HEK293 (cell line): ENCODE results near the gene PSEN1.

ENCODE experiments used
- CTCF ChIA-PET: fragments of 350-600 bp; formaldehyde crosslinking; extraction: SDS; loops from one replicate; lab custom pipeline; 2021; ENCODE audit warnings: antibody characterized with exemption; lab: Yijun Ruan, JAX
- POLR2A ChIA-PET: fragments of 300-600 bp; formaldehyde crosslinking; extraction: SDS; loops from one replicate; lab custom pipeline; 2020; ENCODE audit warnings: antibody characterized with exemption, inconsistent platforms; lab: Yijun Ruan, JAX
- H3K27ac ChIP-seq: fragments of 200-500 bp; sonication (Bioruptor generic); 2 replicates; pipeline ENCODE4 v1.5.1; 2014; ENCODE audit warnings: low read depth, low read length, control low read depth, inconsistent platforms; ENCODE audit errors: extremely low read depth
- H3K36me3 ChIP-seq, 2 experiments: fragments of 200-500 bp in 1 of 2; sonication (Bioruptor generic) in 1 of 2; 1 replicate in 1 of 2; 2 replicates in 1 of 2; pipeline ENCODE4 v1.5.1; 2014 to 2017; ENCODE audit warnings: inconsistent platforms in 2 of 2, low read length in 2 of 2; ENCODE audit not compliant: control insufficient read depth in 2 of 2, insufficient read depth in 1 of 2
- H3K4me1 ChIP-seq: fragments of 200-500 bp; sonication (Bioruptor generic); 2 replicates; pipeline ENCODE4 v1.5.1; 2014; ENCODE audit warnings: mild to moderate bottlenecking, low read length, inconsistent platforms; ENCODE audit not compliant: control insufficient read depth, insufficient read depth
- H3K4me3 ChIP-seq: 2 replicates; pipeline ENCODE4 v1.5.1; 2011; ENCODE audit warnings: low read depth, mild to moderate bottlenecking, control low read depth, low read length, moderate library complexity
- H3K9me3 ChIP-seq: fragments of 200-500 bp; sonication (Bioruptor generic); 2 replicates; pipeline ENCODE4 v1.5.1; 2014; ENCODE audit warnings: low read depth, low read length, inconsistent platforms; ENCODE audit not compliant: control insufficient read depth, insufficient read depth
- GLIS2 ChIP-seq: fragments of 450-650 bp; formaldehyde crosslinking; IDR thresholded peaks from 2 replicates; pipeline ENCODE4 v1.5.1; 2016; ENCODE audit warnings: missing biosample characterization, missing genetic modification characterization
- KLF1 ChIP-seq: fragments of 450-650 bp; formaldehyde crosslinking; IDR thresholded peaks from 2 replicates; pipeline ENCODE4 v1.5.1; 2016; ENCODE audit warnings: missing biosample characterization, missing genetic modification characterization
- KLF10 ChIP-seq: fragments of 450-650 bp; IDR thresholded peaks from 2 replicates; pipeline ENCODE4 v1.5.1; 2018; ENCODE audit warnings: missing biosample characterization, mild to moderate bottlenecking, missing genetic modification characterization
- KLF8 ChIP-seq: fragments of 450-650 bp; formaldehyde crosslinking; IDR thresholded peaks from 2 replicates; pipeline ENCODE4 v1.5.1; 2016; ENCODE audit warnings: missing biosample characterization, missing genetic modification characterization
- OSR2 ChIP-seq: fragments of 450-650 bp; formaldehyde crosslinking; IDR thresholded peaks from 2 replicates; pipeline ENCODE4 v1.5.1; 2016; ENCODE audit warnings: missing biosample characterization, missing genetic modification characterization
- PRDM1 ChIP-seq: fragments of 450-650 bp; formaldehyde crosslinking; IDR thresholded peaks from 2 replicates; pipeline ENCODE4; 2016; ENCODE audit warnings: missing biosample characterization, missing genetic modification characterization
- REPIN1 ChIP-seq: fragments of 450-650 bp; formaldehyde crosslinking; IDR thresholded peaks from 2 replicates; pipeline ENCODE4 v1.5.1; 2017; ENCODE audit warnings: missing biosample characterization, missing genetic modification characterization, low read depth
- ZBTB17 ChIP-seq: fragments of 450-650 bp; formaldehyde crosslinking; IDR thresholded peaks from 2 replicates; pipeline ENCODE4 v1.5.1; 2016; ENCODE audit warnings: missing biosample characterization, missing genetic modification characterization
- ZBTB8A ChIP-seq: fragments of 450-650 bp; formaldehyde crosslinking; IDR thresholded peaks from 2 replicates; pipeline ENCODE4 v1.5.1; 2016; ENCODE audit warnings: missing biosample characterization, missing genetic modification characterization
- ZIC2 ChIP-seq: fragments of 450-650 bp; formaldehyde crosslinking; IDR thresholded peaks from 2 replicates; pipeline ENCODE4 v1.5.1; 2016; ENCODE audit warnings: missing biosample characterization, missing genetic modification characterization
- ZNF24 ChIP-seq: fragments of 450-650 bp; formaldehyde crosslinking; IDR thresholded peaks from 2 replicates; pipeline ENCODE4 v1.5.1; 2016; ENCODE audit warnings: missing biosample characterization, missing genetic modification characterization
- ZNF366 ChIP-seq: fragments of 450-650 bp; formaldehyde crosslinking; conservative IDR thresholded peaks from 2 replicates; pipeline ENCODE4 v1.5.1; 2016; ENCODE audit warnings: missing biosample characterization, missing genetic modification characterization
- ZNF423 ChIP-seq: fragments of 450-650 bp; formaldehyde crosslinking; IDR thresholded peaks from 2 replicates; pipeline ENCODE4 v1.5.1; 2016; ENCODE audit warnings: missing biosample characterization, missing genetic modification characterization
- ZNF501 ChIP-seq: fragments of 450-650 bp; formaldehyde crosslinking; IDR thresholded peaks from 2 replicates; pipeline ENCODE4 v1.5.1; 2016; ENCODE audit warnings: missing biosample characterization, missing genetic modification characterization
- ZNF514 ChIP-seq: fragments of 450-650 bp; formaldehyde crosslinking; IDR thresholded peaks from 2 replicates; pipeline ENCODE4 v1.5.1; 2016; ENCODE audit warnings: missing biosample characterization, missing genetic modification characterization
- ZNF521 ChIP-seq: fragments of 450-650 bp; formaldehyde crosslinking; IDR thresholded peaks from 2 replicates; pipeline ENCODE4 v1.5.1; 2017; ENCODE audit warnings: missing biosample characterization, mild to moderate bottlenecking, missing genetic modification characterization
- ZNF560 ChIP-seq: fragments of 450-650 bp; formaldehyde crosslinking; IDR thresholded peaks from 2 replicates; pipeline ENCODE4 v1.5.1; 2017; ENCODE audit warnings: missing biosample characterization, missing genetic modification characterization, borderline replicate concordance
- ZNF610 ChIP-seq: fragments of 450-650 bp; formaldehyde crosslinking; IDR thresholded peaks from 2 replicates; pipeline ENCODE4 v1.5.1; 2016; ENCODE audit warnings: missing biosample characterization, missing genetic modification characterization, borderline replicate concordance
- ZNF624 ChIP-seq: fragments of 450-650 bp; formaldehyde crosslinking; IDR thresholded peaks from 2 replicates; pipeline ENCODE4 v1.5.1; 2017; ENCODE audit warnings: missing biosample characterization, missing genetic modification characterization
- ZNF629 ChIP-seq: fragments of 450-650 bp; formaldehyde crosslinking; IDR thresholded peaks from 2 replicates; pipeline ENCODE4 v1.5.1; 2017; ENCODE audit warnings: missing biosample characterization, missing genetic modification characterization
- ZNF660 ChIP-seq: fragments of 450-650 bp; IDR thresholded peaks from 2 replicates; pipeline ENCODE4 v1.5.1; 2018; ENCODE audit warnings: missing biosample characterization, mild to moderate bottlenecking, missing genetic modification characterization
- ZNF76 ChIP-seq: fragments of 450-650 bp; formaldehyde crosslinking; IDR thresholded peaks from 2 replicates; pipeline ENCODE4; 2016; ENCODE audit warnings: low read depth, missing biosample characterization, missing genetic modification characterization, borderline replicate concordance
- ZNF792 ChIP-seq: fragments of 450-650 bp; formaldehyde crosslinking; IDR thresholded peaks from 2 replicates; pipeline ENCODE4 v1.5.1; 2016; ENCODE audit warnings: missing biosample characterization, missing genetic modification characterization
- ZSCAN16 ChIP-seq: fragments of 450-650 bp; formaldehyde crosslinking; IDR thresholded peaks from 2 replicates; pipeline ENCODE4 v1.5.1; 2016; ENCODE audit warnings: missing biosample characterization, missing genetic modification characterization
- TF ChIP-seq, protein P1 (sequence below): fragments of 450-650 bp; formaldehyde crosslinking; IDR thresholded peaks from 2 replicates; pipeline ENCODE4 v1.5.1; 2016; ENCODE audit warnings: missing biosample characterization, missing genetic modification characterization
- TF ChIP-seq, protein P2 (sequence below): fragments of 450-650 bp; formaldehyde crosslinking; IDR thresholded peaks from 2 replicates; pipeline ENCODE4 v1.5.1; 2016; ENCODE audit warnings: missing biosample characterization, missing genetic modification characterization
- TF ChIP-seq, protein P3 (sequence below): fragments of 450-650 bp; formaldehyde crosslinking; IDR thresholded peaks from 2 replicates; pipeline ENCODE4 v1.5.1; 2016; ENCODE audit warnings: missing biosample characterization, missing genetic modification characterization
- TF ChIP-seq, protein P4 (sequence below): fragments of 450-650 bp; formaldehyde crosslinking; IDR thresholded peaks from 2 replicates; pipeline ENCODE4 v1.5.1; 2017; ENCODE audit warnings: missing biosample characterization, missing genetic modification characterization
- TF ChIP-seq, protein P5 (sequence below): fragments of 450-650 bp; formaldehyde crosslinking; IDR thresholded peaks from 2 replicates; pipeline ENCODE4 v1.5.1; 2016; ENCODE audit warnings: missing biosample characterization, missing genetic modification characterization
- TF ChIP-seq, protein P6 (sequence below): fragments of 450-650 bp; formaldehyde crosslinking; IDR thresholded peaks from 2 replicates; pipeline ENCODE4 v1.5.1; 2017; ENCODE audit warnings: missing biosample characterization, missing genetic modification characterization

PSEN1 gene

DNA sequence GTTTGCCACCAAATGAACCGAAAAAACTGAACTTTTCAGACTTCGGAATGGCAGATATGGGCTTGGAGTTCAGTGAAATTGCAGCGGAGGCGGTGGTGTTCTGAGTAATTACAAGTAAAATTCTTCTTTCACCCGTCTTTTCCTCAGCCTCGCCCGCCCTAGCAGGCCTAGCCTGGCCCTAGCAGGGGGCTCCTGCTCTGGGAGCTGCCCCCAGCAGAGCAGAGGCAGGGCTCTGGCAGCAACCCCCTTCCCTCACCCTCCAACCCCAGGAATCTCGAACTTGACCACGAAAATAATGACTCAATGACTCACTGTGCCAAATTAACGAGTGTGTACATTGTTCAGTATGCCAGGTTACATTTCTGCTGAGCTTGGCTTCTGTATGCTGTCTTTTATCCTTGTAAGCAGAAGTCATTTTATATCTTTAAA lies 102.1 kb downstream of the PSEN1 start:
- H3K4me3 ChIP-seq = peak overlapping the region; percentile 54
- H3K27ac ChIP-seq = peak overlapping the region; percentile 77
- H3K36me3 ChIP-seq = no peaks in the 10 kb centered on the region
- H3K4me1 ChIP-seq = peaks cover 13% of the 10 kb centered on the region
- no peaks in the 10 kb centered on the region for H3K9me3 ChIP-seq
- POLR2A ChIA-PET = interaction anchor here (0.7 to 2.1 kb wide), 3 partner anchors 102 to 220 kb away, joined by 3 to 8 read pairs (median 4); partner anchors contain the start of genes NUMB, PSEN1 and RBM25
- CTCF ChIA-PET = no interaction called here
- TF ChIP-seq ZNF514 (tag by site-specific recombination) (no peak), ZNF629 (tag by site-specific recombination) (peak; percentile 67), ZNF610 (no peak), GLIS2 (tag by site-specific recombination) (peak; percentile 79), ZNF366 (tag by site-specific recombination) (0 out of 2 replicates have a peak, but pooled peaks have one; percentile 17), ZSCAN16 (tag by site-specific recombination) (no peak), ZNF624 (tag by site-specific recombination) (no peak), REPIN1 (tag by site-specific recombination) (no peak), ZNF660 (tag by site-specific recombination) (peak; percentile 42; the same call in 1 of the 2 replicates), ZIC2 (tag by site-specific recombination) (peak; percentile 87), PRDM1 (tag by site-specific recombination) (0 out of 2 replicates have a peak, but pooled peaks have one; percentile 18), ZNF76 (tag by site-specific recombination) (no peak), ZNF560 (tag by site-specific recombination) (no peak), ZNF792 (tag by site-specific recombination) (no peak), ZNF501 (peak; percentile 26; the same call in 1 of the 2 replicates), ZNF521 (tag by site-specific recombination) (no peak), KLF1 (no peak), ZBTB8A (tag by site-specific recombination) (0 out of 2 replicates have a peak, but pooled peaks have one; percentile 18), KLF8 (peak; percentile 68), ZNF423 (tag by site-specific recombination) (peak; percentile 79), ZNF24 (peak; percentile 43; the same call in 1 of the 2 replicates), OSR2 (peak; percentile 88), ZBTB17 (peak; percentile 64), KLF10 (tag by site-specific recombination) (peak; percentile 42; the same call in 1 of the 2 replicates)
- TF ChIP-seq, protein P1, sequence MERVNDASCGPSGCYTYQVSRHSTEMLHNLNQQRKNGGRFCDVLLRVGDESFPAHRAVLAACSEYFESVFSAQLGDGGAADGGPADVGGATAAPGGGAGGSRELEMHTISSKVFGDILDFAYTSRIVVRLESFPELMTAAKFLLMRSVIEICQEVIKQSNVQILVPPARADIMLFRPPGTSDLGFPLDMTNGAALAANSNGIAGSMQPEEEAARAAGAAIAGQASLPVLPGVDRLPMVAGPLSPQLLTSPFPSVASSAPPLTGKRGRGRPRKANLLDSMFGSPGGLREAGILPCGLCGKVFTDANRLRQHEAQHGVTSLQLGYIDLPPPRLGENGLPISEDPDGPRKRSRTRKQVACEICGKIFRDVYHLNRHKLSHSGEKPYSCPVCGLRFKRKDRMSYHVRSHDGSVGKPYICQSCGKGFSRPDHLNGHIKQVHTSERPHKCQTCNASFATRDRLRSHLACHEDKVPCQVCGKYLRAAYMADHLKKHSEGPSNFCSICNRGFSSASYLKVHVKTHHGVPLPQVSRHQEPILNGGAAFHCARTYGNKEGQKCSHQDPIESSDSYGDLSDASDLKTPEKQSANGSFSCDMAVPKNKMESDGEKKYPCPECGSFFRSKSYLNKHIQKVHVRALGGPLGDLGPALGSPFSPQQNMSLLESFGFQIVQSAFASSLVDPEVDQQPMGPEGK (tag by site-specific recombination) = peak; percentile 88
- TF ChIP-seq, protein P2, sequence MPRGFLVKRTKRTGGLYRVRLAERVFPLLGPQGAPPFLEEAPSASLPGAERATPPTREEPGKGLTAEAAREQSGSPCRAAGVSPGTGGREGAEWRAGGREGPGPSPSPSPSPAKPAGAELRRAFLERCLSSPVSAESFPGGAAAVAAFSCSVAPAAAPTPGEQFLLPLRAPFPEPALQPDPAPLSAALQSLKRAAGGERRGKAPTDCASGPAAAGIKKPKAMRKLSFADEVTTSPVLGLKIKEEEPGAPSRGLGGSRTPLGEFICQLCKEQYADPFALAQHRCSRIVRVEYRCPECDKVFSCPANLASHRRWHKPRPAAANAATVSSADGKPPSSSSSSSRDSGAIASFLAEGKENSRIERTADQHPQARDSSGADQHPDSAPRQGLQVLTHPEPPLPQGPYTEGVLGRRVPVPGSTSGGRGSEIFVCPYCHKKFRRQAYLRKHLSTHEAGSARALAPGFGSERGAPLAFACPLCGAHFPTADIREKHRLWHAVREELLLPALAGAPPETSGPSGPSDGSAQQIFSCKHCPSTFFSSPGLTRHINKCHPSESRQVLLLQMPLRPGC (tag by site-specific recombination) = peak; percentile 95
- TF ChIP-seq, protein P3, sequence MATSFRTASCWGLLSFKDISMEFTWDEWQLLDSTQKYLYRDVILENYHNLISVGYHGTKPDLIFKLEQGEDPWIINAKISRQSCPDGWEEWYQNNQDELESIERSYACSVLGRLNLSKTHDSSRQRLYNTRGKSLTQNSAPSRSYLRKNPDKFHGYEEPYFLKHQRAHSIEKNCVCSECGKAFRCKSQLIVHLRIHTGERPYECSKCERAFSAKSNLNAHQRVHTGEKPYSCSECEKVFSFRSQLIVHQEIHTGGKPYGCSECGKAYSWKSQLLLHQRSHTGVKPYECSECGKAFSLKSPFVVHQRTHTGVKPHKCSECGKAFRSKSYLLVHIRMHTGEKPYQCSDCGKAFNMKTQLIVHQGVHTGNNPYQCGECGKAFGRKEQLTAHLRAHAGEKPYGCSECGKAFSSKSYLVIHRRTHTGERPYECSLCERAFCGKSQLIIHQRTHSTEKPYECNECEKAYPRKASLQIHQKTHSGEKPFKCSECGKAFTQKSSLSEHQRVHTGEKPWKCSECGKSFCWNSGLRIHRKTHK (tag by site-specific recombination) = no peak
- TF ChIP-seq, protein P4, sequence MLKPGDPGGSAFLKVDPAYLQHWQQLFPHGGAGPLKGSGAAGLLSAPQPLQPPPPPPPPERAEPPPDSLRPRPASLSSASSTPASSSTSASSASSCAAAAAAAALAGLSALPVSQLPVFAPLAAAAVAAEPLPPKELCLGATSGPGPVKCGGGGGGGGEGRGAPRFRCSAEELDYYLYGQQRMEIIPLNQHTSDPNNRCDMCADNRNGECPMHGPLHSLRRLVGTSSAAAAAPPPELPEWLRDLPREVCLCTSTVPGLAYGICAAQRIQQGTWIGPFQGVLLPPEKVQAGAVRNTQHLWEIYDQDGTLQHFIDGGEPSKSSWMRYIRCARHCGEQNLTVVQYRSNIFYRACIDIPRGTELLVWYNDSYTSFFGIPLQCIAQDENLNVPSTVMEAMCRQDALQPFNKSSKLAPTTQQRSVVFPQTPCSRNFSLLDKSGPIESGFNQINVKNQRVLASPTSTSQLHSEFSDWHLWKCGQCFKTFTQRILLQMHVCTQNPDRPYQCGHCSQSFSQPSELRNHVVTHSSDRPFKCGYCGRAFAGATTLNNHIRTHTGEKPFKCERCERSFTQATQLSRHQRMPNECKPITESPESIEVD (tag by site-specific recombination) = 0 out of 2 replicates have a peak, but pooled peaks have one; percentile 23
- TF ChIP-seq, protein P5, sequence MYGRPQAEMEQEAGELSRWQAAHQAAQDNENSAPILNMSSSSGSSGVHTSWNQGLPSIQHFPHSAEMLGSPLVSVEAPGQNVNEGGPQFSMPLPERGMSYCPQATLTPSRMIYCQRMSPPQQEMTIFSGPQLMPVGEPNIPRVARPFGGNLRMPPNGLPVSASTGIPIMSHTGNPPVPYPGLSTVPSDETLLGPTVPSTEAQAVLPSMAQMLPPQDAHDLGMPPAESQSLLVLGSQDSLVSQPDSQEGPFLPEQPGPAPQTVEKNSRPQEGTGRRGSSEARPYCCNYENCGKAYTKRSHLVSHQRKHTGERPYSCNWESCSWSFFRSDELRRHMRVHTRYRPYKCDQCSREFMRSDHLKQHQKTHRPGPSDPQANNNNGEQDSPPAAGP = peak; percentile 86
- TF ChIP-seq, protein P6, sequence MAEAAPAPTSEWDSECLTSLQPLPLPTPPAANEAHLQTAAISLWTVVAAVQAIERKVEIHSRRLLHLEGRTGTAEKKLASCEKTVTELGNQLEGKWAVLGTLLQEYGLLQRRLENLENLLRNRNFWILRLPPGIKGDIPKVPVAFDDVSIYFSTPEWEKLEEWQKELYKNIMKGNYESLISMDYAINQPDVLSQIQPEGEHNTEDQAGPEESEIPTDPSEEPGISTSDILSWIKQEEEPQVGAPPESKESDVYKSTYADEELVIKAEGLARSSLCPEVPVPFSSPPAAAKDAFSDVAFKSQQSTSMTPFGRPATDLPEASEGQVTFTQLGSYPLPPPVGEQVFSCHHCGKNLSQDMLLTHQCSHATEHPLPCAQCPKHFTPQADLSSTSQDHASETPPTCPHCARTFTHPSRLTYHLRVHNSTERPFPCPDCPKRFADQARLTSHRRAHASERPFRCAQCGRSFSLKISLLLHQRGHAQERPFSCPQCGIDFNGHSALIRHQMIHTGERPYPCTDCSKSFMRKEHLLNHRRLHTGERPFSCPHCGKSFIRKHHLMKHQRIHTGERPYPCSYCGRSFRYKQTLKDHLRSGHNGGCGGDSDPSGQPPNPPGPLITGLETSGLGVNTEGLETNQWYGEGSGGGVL (tag by site-specific recombination) = 0 out of 2 replicates have a peak, but pooled peaks have one; percentile 20
